Stimulated activated CD4-positive, alpha-beta T cell treated with anti-CD3 and anti-CD28 coated beads, Interleukin-2, amount 100 ng/mL, for 24 hours (primary cell): ENCODE data around the gene ZFR.
A peak's percentile ranks its signal among the peaks of the same experiment; 100 is the strongest.
"Not testable (repeated sequence)": the region's sequence is repeated elsewhere in the genome, so short reads cannot be mapped to it uniquely, and the experiment has no call there.

ENCODE experiments used
- DNase-seq, 2 donors: peaks; one replicate each; pipeline ENCODE4 v3.0.0-alpha.2; 2020

ZFR gene

DNA sequence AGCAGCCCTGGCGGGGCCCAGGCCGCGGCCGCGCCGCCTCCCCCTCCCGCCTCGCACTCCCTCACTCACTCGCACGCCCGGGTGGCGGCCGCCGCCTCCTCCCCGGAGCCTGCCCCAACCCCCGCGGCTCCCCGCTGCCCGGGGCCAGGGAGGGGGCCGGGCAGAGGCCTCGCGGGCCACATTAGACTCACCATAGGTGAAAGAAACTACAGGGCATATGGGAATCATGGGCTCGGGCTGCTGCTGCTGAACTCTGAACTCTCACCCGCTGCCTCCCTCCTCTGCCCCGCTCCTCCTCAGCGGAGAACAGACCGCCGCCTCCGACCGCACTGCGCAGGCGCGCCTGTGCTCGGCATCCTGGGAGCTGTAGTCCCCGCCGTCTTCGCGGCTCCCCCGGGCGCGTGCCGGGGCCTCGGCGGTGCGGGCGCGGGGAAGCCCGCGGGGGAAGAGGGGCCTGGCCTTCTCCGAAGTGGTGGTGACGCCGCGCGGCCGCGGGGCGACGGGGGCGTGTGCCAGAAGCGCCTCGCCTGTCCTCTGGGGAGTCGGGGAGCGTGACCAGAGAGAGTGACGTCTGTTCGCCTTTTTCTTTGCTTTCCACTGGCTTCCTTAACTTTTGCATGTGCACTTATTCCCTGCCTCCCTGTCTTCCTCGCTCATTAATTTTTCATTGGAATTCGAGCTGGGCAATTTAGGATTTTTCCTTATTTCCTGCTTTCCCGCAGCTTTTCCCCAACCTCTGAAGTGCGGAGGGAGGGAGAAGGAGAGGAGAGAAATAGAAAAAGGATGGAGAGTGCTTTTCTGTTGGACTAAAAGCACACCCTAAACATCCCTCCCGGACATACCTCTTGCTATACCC, at the start of gene ZFR:
TSS of gene ZFR (minus strand) at position 310 of the 856 bp plus-strand sequence. CDS start at position 228, 82 bp downstream.
- DNase-seq: peak; percentile 92

GRCh38 chr5:32490972-32491557, 46.5 kb upstream of the ZFR start:
- DNase-seq: no peak

DNA sequence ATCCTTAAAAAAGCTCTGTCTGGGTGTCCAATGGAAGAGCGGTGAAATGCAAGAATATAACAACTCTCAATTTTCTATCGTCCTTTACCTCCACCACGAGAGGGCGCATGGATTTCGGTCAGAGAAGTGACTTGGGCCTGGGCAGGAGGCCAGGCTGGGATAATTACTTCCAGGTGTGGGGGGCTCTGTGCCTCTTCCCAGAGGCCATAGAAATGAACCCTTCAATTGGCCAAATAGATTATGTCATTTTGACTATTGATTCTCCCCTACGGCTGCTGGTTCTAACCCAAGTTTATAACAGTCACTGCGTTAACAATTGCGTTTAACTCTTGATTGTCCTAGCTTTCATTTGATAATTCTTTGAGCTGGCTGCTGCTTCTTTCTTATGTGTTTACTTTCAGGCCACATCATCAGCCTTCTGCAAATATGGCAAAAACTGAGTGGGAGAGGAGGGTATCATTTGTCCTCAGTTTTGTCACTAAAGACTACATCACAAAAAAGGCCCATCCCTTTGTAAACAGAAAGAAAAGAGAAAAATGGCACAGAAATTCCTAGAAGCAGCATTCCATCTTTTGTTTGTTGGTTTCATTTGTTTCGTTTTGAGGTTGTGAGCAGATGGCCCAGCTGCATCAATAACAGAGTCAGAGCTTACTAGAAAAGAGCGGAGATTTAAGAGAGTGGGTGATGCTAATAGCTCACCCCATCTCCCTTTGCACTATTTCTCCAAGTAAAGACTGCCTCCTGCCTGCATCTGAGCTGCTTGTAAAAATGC, 45.4 kb upstream of the ZFR start:
- peak; percentile 75 to 82 for DNase-seq

- DNase-seq: no peak
Observed at GRCh38 chr5:32487424-32487823, 42.9 kb upstream of the ZFR start.

DNA sequence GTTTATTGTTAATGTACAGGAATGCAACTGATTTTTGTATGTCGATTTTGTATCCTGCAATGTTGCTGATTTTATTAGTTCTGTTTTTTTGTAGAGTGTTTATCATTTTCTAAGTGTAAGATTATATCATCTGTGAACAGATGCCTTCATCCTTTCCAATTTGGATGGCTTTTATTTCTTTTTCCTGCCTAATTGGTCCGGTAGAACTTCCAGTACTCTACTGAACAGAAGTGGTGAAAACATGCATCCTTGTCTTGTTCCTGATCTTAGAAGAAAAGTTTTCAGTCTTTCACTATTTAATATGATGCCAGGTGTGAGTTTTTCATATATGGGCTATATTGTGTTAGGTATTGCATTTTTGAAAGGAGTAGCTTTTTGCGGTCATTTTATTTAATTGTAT, 42.5 kb upstream of the ZFR start:
- DNase-seq: no peak

GRCh38 chr5:32482193-32482592, 37.7 kb upstream of the ZFR start:
- no peak for DNase-seq

DNA sequence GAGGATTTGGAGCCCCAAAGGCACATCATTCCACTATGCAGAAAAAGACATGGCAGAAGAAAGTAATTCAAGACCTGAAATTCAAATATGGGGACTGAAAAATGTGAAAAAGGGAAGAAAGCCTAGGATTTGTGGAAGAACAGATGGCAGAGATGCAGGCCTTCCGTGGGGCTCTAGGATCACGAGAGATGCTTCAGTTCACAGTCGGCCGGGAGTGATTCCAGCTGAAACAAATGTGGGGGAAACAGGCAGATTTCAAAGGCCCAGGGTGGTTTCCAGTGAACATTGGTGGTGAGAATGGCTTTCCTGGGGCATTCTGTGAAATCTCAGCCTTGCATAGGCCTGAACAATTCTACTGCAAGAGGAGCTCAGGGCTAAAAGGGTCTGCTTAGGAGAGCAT, 34.6 kb upstream of the ZFR start:
- DNase-seq: no peak

GRCh38 chr5:32476891-32477290, 32.4 kb upstream of the ZFR start:
- no peak for DNase-seq

- DNase-seq: no peak
Observed at GRCh38 chr5:32475334-32476097, 31.0 kb upstream of the ZFR start.

- no peak for DNase-seq
Observed at GRCh38 chr5:32474209-32474854, 29.8 kb upstream of the ZFR start.

DNA sequence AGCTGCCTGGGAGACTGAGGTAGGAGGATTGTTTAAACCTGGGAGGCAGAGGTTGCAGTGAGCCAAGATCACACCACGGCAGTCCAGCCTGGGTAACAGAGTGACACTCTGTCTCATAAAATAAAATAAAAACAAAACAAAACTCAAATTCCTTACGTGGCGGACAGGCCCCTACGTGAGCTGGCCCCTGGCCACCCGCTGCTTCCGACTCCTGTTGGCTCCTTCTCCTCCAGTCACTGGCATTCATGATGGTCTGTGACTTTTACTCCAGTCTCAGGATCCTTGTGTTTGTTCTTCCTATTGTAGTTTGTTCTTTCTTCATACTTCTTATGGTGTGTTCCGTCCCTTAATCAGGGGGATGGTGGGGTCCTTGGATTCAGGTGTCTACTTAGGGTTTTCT, 28.5 kb upstream of the ZFR start:
- no peak for DNase-seq

GRCh38 chr5:32471784-32472183, 27.2 kb upstream of the ZFR start:
- no peak for DNase-seq

DNA sequence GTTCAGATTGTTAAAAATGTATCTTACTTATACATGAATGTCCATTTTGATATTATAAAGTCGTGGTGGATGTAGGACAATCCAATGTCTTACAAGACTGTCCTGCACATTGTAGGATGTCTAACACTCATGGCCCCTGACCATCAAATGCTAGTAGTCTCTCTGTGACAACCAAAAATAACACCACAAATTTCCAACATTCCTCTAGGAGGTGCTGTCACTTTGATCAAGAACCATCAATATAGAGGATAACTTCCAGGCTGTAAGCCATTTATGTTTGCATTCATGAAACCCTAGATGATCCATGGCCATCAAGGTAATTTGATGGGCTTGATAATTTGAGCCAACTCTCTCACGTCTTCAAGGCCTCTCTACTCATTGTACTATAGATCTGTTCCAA, 20.5 kb upstream of the ZFR start:
- DNase-seq: no peak

GRCh38 chr5:32462618-32463017, 18.1 kb upstream of the ZFR start:
- DNase-seq: peak; percentile 48 to 63

GRCh38 chr5:32461441-32462120, 17.0 kb upstream of the ZFR start:
- DNase-seq: no peak

DNA sequence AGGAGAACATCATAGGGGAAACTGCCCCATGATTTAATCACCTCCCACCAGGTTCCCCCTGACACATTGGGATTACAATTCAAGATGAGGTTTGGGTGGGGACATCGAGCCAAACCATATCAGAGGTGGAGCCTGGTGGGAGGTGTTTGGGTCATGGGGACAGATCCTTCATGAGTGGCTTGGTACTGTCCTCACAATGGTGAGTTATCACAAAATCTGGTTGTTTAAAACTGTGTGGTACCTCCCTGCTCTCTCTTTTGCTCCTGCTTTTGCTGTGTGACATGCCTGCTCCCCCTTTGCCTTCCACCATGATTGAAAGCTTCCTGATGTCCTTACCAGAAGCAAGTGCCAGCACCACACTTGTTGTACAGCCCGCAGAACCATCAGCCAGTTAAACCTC, 16.2 kb upstream of the ZFR start:
- no peak for DNase-seq

GRCh38 chr5:32458880-32459495, 14.4 kb upstream of the ZFR start:
- no peak for DNase-seq

DNA sequence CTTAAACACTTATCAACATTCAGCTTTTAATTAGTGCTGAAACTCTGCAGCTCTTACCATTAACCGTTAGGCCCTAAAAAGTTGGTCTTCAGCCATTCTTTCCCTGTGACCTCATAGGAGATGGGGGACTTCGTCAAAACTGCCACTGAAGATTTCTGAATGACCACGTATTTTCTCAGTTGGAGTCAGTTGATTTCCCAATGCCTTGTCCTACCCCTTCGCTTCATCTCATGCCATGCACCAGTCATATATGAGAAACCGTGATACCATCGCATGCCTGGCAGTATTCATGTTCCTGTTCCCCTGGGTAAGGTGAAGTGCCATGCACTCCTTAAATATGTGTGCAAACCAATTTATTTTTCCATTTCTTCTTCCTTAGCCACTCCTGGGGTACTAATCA, 10.8 kb upstream of the ZFR start:
- no peak for DNase-seq

DNA sequence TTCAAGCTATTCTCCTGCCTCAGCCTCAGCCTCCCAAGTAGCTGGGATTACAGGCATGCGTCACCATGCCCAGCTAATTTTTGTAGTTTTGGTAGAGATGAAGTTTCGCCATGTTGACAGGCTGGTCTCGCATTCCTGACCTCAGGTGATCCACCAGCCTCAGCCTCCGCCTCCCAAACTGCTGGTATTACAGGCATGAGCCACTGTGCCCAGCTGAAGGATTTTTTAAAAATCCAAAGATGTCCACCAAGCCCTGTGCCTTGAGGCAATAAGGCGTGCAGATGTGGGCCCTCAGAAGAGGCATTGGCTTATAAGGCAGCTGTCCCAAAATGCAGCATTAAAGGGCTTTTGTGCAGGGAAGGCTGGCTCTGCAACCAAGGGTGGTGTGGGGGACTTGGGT, 10.3 kb upstream of the ZFR start:
- no peak for DNase-seq

DNA sequence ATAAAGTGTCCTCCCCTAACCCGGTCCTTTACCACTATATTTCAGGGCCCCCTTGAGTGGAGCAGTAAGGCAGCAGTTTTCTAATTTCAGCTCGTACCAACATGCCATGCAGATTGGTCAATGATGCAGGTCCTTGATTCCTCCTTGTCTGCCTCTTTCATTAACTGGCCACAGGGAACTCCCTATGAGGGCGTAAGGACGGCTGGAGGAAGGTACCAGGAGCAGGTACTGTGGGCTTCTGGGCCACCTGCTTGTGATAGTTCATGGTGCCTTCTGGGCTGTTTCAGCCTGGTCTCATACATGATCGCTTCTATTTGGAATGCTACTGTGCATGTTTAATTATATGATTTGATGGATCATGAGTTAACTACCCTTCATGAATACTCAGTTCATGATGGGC, 9.4 kb upstream of the ZFR start:
- no peak for DNase-seq

DNA sequence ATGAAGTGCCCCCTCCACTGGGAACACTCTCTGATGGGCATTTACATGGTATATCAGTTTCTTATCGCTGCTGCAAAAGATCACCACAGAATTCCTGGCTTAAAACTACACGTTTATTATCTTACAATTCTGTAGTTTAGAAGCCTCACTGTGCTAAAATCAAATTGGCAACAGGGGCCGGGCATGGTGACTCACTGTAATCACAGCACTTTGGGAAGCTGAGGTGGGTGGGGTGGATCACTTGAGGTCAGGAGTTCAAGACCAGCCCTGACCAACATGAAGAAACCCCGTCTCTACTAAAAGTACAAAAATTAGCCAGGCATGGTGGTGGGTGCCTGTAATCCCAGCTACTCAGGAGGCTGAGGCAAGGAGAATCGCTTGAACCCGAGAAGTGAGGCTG, 7.8 kb upstream of the ZFR start:
- DNase-seq: not testable (repeated sequence)
